Right kidney (tissue), 1 donor: ENCODE data around the gene ACER3.
A peak's percentile ranks its signal among the peaks of the same experiment; 100 is the strongest.
"Not testable (repeated sequence)": the region's sequence is repeated elsewhere in the genome, so short reads cannot be mapped to it uniquely, and the experiment has no call there.

Experiments
- DNase-seq: peaks from one replicate; pipeline ENCODE4 v3.0.0-alpha.2; 2016

ACER3 gene

DNA sequence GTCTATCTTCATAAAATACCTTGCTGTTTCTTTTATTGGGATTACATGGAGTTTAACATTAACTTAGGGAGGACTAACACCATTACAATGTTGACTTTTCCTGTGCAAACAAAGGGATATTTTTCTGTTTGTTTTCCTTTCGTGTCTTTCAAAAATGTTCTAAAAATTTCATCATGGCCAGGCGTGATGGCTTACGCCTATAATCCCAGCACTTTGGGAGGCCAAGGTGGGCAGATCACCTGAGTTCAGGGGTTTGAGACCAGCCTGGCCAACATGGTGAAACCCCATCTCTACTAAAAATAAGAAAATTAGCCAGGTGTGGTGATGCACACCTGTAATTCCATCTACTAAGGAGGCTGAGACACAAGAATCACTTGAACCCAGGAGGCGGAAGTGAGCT, 200.5 kb downstream of the ACER3 start:
- DNase-seq, result not testable (repeated sequence)

DNA sequence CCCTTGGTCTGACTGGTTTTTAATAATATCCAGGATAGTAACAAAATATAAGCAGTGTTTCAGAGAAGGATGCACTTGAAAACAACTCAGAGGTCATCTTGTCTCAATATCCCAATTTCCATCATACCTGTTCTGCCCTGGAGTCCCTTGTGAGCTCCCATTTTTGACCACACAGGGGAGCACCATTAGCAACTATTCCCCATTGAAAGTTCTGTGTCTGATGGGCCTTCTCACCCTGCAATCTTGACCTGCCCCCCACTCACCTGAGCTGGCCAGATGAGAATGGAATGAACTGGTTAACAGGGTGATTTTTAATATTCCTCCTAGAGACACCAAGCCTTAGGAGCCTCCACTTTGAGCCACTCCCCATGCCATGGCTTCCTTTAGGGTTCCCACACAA, 202.2 kb downstream of the ACER3 start:
- DNase-seq, result no peak

DNA sequence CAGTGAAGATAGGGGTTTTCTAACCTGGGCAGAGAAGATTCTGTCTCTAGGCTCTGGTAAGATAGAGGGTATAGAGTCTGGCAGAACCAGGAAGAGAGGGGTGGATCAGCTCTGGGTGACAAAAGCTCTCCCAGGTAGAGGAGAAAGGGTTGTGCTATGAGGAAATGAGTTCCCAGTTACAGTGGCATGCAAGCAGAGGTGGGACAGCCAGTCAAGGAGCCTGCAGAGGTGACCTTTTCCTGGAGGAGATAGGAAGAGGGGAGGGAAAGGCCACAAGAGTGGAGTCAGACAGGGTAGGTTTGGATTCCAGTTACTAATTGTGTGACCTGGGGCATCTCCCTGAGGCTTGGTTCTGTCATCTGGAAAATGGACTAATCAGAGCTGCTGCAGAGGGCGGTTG, 202.7 kb downstream of the ACER3 start:
- no peak for DNase-seq

DNA sequence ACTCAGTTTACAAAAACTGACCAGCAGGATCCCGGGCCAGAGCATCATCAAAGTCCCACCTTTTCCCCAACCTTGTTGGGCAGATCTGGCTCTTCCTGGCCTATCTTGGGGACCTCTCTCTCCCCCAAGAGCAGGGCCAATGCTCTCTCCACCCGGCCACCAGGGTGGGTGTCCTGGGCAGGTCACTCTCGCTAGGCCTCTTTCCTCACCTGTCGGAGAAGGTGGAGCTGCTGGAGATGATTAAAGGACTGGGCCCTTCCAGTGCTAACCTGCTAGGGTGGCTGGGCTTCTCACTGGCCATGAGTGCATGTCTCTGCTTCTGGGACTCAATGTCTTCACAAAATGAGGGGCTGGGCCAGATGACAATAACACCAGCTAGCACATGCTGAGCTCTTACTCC, 203.1 kb downstream of the ACER3 start:
- no peak for DNase-seq

DNA sequence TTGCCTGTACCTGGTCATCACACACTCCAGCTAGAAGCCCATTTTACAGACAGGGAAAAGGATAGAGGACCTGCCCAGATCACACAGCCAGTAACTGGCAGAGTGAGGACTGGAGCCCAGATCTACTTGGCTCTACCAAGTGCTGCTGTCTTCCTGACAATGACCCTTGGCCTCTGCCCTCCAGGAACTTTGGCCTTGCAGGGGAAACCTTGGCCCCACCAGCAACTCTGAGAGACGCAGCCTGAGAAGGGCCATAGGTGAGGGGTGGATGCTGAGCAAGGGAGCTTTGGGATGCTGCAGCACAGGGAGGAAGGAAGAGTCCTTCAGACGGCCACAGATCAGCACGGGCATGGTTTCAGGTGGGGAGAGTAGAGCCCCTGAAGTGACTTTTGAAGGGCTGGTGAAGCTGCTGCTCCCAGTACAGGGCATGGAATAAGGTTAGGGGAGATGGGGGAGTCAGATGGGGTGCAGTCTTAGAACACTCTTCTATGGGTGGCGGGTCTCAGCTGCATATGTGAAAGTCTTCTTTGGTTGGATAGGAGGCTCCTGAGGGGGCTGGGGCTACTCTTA, 204.0 kb downstream of the ACER3 start:
- no peak for DNase-seq

DNA sequence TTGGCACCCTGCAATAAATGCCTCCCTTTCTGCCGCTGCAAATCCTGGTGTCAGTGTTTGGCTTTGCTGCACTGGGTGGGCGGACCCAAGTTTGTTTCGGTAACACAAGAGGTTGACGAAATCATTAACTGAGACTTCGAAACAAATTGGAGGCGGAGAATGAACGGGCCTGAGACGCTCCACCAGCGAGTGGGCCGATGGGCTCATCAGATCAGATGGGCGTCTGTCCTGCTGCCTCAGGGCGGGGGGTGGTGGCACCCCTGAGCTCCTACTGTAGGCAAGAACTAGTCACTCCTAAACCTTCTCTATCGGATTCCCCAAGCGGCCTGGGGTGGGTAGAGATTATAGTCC, 205.1 kb downstream of the ACER3 start:
- peak; percentile 58 for DNase-seq

DNA sequence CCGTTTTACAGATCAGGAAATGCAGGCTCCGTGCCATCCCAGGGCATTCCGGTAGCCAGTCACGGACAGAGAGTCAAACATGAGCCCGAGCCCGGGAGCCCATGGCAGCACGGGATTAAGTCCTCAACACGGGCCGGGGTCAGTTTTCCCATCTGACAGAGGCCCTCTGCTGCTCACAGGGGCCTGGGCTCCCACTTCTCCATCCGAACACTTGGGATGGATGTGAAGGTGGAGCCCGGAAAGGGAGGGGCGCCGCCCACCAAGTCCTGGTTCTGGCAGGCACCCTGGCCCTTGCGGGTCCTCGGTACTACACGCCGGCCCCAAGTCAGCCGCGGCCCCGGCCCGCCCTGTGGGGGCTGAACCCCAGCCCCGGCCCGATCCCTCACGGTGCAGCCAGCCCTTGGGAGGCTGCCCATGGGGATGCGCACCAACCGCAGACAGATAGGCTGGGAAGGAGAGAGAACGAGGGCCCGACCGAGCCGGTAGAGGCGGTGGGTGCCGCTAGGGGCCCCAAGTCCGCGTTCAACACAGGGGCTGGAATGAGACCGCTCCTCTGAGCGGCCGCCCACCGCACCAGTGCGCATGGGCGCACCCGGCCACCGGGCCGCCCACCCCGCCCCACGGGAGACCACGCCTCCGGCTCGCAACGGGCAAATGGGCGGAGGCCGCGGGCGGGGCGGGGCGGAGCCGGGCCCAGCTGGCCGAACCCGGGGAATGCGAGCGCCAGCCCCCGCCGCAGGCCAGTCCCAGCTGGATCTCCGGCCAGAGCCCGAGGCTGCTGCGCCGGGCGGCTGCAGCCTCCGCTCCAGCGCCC, 205.7 kb downstream of the ACER3 start, which contains the start of gene CAPN5:
CAPN5 (plus strand) TSS at position 743 of the 814 bp plus-strand sequence. CDS start 17,916 bp downstream, outside the sequence.
- DNase-seq, result peak; percentile 95

DNA sequence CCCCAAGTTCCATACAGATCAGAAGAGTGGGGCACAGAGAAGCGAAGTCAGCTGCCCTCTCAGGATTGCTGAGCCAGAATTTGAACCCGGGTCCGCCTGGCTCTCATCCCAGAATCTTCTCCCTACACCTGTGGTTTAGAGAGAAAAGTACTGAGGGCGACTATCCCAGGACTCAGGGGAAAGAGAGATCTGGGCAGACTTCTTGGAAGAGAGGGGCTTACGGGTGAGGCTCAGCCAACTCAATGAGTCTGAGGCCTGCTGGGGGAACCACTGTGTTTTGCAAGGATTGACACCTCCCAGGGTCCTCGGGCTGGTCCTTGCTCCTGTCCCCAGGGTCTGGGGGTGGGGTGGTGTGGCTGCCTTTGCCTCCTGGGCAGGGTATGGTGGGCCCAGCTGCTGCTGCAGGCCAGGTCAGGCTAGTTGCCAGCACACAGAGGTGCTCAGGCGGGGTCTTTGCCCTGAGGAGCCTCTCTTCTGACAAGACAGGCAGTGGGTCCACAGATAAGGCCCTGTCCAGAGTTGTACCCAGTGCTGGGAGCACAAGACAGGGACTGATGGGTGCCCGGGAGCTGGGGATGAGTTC, 207.2 kb downstream of the ACER3 start:
- DNase-seq, result no peak

DNA sequence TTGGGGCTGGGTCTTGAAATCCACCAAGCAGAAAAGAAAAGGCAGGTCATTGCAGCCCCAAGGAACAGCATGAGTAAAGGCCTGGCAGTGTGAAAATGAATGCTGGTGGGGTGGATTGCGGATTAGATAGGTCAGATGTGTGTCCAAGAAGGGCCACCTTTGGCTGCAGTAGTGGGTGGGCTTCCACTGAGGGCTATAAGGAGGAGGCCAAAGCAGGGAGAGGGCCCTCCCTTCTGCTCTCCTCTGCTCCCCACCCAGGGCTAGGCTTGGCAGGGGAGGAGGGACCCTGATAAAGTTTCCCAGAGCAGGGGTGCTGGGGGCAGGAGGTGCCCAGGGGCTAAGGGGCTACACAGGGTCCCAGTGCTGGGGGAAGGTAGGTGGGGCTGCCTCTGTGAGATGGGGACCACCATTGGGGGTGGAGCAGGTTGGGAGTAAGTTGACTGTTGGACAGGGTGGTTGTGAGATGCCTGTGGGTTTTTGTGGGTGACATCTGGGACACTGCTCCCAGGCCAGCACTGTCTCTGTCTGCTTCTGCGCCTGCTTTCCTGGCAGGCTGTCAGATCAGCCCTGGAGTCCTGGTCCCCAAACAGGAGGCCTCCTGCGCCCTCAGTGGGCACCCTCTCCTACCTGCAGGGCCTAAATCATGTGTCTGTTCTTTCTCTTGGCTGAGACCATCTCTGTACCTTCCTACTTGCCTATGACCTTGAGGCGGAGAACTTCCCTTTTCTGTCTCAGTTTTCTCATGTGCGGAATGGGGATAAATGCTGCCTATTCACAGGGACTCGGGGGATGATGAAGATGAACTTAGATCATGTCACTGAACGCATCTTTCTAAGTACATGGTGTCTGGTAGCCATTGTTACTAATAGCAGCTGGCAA, 208.0 kb downstream of the ACER3 start:
- no peak for DNase-seq

DNA sequence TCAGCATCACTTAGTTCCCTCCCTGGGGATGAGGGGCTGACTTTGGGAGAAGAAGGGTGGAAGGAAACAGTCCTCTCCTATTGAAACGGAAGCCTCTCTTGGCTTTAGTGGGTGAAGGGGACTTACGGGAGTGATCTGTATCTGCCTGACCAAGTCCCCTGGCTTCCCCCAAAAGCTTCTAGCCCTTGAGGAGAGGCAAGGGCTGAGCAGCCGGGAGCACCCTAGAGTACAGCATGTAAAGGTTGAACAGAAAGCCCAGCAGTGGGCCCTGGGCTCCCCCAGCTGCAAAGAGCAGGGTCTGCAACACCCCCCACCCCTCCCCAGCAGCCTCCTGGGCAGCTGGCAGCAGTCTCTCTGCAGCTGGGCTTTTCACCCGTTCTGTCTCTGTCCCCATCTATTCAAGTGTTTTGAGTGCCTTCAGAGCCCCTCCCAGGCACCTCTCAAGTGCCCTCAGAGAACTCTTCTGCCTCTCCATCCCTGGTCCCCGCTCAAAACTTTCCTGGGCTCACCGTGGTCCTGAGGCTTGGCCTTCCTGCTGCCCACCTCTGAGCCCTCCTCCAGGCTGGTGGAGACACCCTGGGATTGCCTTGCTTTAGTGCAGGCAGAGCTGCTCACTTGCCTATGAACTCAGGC, 208.7 kb downstream of the ACER3 start:
- DNase-seq, result no peak

DNA sequence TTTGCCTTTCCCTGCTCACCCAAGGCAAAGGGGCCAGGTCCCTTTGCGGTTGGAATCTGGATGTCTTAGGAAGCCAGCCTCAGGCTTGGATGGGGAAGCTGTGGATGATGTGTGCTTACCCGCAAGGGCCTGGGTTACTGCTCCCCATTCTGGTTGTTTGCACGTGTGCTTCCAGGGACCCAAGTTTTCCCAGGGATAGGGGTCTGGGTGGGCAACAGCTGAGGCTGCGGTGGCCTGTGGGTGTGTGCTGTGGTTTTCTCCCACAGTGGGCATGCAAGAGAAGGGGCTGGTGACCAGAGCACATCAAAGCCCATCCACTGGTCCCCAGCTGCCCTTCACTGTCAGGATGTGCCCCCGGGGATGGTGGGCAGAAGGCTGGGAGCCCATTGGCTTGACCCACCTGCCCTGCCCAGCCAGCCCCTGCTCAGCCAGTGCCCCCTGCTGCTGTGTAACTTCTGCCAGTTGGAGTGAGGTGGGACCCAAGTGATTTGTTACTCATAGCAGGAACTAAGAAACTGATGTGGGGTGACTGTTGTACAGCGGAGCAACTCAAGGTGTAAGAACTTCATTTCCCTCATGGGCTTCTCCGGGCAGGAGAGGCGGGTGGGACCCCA, 209.4 kb downstream of the ACER3 start:
- DNase-seq, result no peak

DNA sequence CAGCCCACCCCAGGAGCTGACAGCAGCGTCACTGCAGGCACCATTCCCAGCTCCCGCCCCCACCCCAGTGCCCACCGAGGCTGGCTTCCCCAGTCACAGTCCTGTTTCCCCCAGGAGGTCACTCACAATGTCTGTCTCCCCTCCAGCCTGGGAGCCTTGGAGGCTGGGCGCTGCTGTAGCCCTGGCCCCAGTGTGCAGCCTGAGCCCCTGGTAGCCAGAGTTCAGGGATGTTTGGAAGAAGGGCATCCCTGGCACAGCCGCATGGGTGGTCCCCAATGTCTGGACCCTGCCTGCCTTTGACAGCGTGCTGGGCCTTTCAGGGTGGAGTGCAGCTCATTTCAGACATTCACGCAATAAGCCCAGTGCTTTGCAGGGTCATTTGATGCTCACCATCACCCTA, 210.4 kb downstream of the ACER3 start:
- no peak for DNase-seq

DNA sequence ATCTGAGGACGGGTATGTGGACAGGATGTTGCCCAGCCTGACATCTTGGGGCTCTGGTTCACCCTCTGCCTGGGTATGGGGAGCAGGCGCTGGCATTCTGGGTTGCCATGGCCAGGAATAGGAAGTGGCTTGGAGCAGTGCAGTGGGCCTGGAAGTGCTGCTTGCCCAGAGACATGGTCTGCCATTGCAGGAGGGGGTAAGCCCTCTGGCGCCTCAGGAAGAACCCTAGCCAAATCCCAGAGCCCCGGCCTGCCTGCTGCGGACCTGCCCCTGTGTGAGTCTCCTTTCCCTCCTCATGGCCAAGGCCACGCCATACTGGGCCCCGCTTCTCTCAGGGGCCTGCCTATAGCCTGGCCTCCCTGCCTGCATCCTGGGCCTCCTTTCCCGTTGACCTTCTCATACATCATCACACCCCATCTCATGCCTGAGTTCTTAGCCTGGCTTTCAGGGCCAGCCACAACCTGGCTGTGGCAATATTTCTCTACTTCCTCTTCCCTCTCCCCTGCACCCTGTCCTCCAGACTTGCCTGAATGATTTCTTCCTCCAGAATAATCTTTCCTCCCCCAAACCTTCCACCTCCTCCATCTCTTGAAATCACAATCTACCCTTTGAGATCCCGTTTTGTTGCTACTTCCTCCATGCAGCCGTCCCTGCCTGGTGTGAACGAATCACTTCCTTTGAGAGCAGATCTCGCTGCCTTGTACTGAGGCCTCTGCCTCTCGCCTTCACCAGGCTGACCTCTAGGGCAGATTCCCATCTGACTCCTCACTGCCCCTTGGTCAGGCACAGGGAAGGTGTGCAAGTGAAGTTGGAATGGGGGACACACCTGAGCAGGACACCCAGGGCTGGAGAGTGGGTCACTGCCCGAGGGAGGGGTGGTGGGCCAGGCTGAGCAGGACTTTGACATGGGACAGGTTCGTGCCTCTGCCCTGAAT, 211.2 kb downstream of the ACER3 start:
- no peak for DNase-seq

DNA sequence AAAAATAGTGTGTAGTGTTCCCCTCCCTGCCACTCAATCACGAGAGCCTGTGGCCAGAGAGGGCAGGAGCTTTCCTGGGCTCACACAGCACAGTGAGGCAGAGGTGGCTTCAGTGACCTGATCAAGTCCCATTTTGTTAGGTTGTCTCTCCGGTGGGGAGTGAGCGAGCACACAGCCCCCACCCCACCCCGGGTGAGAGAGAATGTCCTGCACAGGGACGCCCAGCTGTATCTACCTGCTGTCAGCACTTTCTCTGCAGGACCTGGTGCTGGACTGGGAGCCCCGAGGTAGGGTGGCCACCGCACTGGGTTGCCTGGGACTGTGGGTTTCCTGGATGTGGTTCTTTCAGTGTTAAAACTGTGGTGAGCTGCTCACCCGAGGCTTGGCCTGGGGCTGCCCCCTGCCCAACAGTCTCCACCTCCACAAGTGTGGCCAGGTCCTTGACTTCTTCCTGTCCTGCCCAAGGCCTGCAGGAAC, 212.2 kb downstream of the ACER3 start:
- DNase-seq, result no peak

DNA sequence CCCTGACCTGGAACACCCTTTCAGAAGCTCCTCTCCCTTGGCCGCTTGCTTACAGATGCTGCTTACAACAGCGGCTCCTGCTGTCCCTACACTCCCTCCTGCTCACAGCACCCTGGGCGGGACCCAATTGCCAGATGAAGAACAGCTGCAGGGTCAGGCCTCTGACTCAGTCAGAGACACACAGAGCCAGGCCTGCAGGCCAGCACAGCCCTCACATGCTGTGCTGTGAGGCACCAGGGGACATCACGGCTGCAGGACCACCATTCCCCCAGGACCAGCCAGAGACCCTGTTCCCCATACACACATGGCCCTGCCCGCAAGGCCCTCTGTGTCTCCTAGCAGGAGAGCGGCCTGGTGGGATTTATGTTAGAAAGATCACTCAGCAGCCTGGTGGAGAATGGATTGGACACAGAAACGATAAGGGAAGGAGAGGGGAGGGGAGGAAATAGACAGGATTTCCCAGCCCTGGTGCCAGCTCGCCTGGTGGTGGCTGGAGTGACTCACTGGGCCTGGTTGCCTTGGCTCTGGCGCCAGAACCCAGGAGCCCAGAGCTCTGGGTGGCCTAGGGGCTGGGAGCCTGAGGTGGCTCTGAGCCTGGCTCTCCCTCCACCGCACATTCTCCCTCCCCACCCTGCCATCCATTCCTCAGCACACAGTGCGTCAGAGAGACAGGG, 212.7 kb downstream of the ACER3 start:
- no peak for DNase-seq

DNA sequence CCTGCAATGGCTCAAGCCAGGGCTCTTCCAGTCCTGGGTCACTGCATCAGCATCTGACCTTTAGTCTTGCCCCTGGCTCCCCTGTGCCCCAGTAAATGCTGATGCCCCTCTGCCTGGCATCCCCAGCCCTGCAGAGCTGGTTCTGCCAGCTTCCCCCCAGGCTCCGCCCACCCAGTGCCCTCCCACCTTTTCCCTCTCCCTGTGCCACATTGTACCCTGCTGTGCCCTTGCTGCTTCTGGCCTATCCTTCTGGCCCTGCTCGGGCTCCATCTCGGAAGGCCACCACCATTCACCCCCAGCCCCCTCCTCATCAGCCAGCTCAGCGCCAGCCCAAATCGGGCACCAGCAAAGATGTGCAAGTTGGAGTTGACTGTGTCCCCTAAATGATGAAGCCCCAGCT, 213.5 kb downstream of the ACER3 start:
- DNase-seq, result no peak

DNA sequence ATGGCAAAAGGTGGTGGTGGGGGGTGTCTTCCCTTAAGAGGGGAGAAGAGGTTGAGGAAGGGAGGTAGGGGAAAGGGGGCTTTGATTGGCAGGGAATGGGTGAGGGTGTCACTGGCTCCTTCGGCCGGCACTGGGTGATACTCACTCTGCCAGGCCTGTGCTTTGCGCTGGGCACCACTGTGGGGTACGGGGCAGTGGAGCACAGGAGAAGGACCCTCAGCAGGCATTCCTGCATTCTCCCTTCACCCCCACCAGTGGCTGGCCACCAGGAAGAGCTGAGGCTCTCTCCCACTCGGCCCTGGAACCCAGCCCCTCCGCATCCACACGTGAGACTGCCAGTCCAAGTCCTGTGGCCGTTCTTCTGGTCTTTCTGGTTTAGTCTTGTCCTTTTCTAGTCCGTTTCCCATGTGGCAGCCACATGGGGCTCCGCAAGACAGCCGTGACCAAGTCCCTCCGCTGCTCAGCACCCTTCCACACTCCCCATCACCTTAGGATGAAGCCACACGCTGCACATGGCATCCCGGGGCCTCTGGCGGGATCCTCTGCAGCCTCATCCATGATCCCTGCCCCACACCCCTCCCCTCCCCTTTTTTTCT, 214.0 kb downstream of the ACER3 start:
- DNase-seq, result no peak

DNA sequence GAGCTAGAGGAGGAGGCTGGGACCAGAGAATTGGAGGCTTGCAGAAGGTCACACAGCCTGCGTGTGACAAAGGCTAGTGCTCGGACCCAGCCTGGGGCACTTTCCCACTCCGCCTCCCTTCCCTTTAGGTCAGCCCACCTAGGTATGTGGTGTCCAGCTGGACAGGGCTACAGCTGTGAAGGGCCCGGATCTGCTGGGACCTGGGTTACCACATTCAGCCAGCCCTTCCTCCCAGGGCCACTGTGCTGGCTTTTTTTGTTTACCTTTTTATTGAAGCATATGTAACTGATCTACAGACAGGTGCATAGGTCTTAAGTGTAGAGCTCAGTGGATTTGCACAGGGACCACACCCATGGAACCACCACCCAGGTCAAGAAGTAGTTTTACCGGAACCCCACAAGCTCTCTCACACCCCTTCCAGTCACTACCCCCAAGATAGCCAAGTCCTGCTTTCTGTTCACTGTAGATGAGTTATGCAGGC, 214.7 kb downstream of the ACER3 start:
- DNase-seq, result no peak
